Measurements from ENCODE around the gene SGF29.
A peak's percentile ranks its signal among the peaks of the same experiment; 100 is the strongest.
"Not testable (repeated sequence)": the region's sequence is repeated elsewhere in the genome, so short reads cannot be mapped to it uniquely, and the experiment has no call there.

Gene SGF29

DNA sequence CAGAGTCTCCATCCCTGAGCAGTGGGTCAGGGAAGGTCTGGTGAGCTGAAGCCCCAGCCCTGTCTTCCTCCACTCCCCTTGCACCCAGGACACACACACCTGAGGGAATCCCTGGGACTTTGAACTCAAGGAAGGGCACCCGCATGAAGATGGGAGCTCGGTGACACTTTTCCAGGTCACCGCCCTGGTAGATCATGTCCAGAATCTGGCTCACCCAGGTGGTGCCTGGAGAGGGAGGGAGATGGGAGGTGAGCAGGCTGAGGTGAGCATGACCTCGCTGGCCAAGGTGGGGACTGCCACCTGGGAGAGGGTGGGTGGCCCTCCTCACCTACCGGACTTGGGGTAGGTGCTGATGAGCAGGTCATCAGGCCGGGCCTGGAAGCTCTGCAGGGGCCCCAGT is 41.7 kb downstream of the SGF29 start:
- DNase-seq (ENCODE audit: low read depth, low spot score): not testable (repeated sequence)

DNA sequence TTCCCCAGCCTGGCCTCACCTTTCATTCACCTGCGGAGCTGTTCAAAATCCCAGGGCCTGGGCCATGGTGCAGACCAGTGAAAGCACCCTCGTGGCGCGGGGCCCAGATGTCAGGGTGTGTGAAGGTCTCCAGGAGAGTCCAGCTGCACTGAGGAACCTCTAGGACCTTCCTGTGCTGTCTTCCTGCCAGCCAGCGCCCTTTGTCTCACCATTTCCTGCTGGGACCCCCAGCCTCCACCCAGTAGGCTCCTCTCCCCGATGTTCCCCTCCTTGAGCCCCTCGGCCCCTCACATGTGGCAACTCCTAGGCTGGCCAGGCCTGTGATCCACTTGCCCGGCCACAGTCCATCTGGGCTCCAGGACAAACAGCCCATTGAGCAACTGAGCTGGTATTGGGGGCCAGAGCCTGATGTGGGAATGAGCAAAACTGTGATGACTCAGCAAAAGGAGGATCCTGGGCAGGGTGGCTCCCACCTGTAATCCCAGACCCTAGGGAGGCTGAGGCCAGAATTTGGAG is 42.5 kb downstream of the SGF29 start:
- DNase-seq (ENCODE audit: low read depth, low spot score): no peak

DNA sequence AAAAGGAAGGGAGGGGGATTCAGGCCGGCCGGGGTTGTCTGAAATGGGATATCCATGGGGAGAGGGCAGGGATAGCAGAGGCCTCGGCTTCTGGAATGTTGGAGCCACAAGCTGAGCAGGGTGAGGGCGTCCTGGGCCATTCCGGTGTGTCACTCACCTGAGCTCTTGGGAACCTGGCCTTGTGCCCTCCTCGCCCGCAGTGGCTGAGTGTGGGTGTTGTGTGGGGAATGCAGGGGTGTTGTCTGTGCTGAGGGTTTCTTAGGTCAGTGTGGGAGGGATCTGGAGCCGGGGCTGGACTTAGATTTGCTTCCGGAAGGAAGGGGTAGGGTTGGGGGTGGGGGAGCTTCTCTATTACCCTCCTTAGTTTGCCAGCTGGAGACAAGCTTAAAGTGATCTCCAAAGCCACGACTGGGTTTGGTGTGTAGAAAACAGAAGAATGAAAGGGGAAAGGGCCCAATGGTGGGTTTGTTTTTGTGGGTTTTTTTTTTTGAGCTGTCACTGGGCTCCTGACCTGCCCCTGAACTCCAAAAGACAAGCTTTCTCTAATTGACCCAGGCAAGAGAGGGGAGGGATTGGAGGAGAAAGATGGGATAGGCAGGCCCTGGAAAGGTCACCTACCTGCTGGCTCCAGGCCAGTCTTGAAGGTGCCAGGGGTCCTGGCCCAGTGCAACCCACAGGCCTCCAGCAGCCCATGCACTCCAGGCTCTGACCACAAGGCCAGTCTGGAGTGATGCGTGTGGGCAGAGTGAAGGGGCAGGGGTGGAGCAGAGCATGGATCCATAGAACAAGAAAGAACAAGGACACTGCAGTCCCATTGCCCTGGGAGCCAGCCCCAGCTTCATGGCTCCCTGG is 43.3 kb downstream of the SGF29 start, which contains the start of gene SULT1A2:
Gene SULT1A2 (minus strand): TSS at position 211 of the 852 bp plus-strand sequence. CDS start 1,120 bp downstream, outside the sequence.
- peak; percentile 67 for DNase-seq (ENCODE audit: low read depth, low spot score)

DNA sequence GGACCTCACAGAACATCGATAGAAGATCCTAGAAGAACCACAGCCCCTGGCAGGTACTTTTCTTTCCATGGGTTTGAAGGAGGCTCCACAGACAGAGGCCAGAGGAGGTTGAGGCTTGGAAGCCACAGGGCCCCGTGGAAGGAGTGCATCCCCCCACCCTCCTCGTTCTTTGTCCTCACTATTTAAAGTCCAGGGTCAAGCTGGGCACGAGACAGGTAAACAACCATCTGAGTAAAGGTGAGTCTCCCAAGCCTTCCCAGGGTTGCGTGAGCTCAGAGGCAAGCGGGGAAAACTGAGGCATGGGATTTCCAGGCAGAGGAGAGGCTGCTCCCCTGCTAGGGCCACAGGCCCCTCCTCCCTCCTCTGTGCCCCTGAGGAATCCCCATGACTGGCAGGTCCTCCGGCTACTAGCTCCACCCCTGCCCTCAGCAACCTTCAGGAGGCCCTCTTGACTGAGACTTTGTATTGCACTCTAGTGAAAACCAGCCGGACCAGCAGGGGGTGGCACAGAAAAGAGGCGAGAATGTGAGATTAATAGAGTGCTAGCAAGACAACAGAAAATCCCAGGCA is 44.1 kb downstream of the SGF29 start:
- peak; percentile 77 for DNase-seq (ENCODE audit: low read depth, low spot score)

DNA sequence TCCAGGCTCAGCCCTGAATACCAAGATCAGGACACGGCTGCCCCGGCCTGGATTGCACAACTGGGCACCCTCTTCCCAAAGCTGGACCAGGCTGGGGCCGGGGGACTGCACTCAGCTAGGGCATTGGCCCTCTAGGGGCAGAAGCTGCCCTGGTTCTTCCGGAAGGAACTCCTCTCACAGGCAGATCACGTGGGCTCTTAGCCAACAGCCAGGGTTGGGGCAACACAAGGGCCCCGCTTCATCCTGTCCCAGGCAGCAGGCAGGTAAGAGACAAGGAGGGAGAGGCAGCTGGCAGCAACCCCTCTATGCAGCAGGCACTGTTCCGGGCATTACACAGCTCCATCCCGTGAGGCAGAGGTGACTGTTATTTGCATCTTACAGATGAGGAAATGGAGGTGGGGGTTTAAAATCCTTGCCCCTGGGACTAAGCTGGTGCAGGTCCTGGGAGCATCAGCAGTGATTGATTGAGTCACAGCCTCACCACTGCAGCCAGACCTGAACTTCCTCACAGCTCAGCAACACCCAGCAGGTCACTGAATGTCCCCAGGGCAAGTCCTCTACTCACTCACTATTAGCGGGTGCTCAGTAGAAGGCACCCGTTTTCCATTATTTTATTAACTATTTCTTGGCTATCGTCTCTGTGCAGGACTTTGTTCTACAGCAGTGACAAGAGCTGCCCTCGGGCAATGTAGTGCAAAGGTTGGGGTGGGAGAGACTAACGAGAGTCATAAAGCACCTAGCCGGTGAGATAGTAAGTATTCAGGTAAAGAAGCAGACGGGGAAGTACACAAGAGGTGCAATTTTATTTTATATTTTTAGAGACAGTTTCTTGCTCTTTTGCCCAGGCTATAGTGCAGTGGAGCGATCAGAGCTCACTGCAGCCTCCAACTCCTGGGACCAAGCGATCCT is 45.9 kb downstream of the SGF29 start:
- not testable (repeated sequence) for DNase-seq (ENCODE audit: low read depth, low spot score)

DNA sequence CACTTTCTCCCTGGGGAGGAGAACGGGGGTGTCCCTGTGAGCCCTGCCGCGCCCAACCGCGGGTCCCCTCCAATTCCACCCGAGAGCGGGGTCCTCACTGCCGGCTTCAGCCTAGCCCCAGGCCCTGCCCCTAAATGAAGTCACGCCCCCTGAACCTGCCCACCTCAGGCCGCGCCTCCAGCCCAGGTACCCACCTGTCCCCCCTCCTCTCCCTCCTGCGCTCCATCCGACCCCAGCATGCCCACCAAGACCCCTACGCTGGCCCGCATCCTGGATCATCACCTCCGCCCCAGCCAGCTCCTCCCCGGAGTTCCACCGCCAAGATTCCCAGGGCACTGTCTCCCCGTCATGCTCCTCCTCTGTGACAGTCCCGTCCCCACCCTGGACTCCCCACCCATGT is 47.2 kb downstream of the SGF29 start:
- DNase-seq (ENCODE audit: low read depth, low spot score): not testable (repeated sequence)

DNA sequence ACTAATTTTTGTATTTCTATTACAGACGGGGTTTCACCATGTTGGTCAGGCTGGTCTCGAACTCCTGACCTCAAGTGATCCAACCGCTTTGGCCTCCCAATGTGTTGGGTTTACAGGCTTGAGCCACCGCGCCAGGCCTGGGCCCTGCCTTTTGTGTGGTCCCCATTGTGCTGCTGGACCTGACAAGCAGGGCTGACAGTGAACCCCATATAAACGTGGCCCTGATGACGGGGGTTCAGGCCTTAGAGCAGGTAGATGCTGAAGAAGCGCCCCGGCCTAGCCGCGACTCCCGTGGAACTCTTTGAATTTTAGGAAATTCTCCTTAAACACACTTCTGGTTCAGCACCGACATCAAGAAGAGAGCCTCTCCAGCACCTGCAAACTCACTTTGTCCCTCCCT is 47.9 kb downstream of the SGF29 start:
- DNase-seq (ENCODE audit: low read depth, low spot score): not testable (repeated sequence)

DNA sequence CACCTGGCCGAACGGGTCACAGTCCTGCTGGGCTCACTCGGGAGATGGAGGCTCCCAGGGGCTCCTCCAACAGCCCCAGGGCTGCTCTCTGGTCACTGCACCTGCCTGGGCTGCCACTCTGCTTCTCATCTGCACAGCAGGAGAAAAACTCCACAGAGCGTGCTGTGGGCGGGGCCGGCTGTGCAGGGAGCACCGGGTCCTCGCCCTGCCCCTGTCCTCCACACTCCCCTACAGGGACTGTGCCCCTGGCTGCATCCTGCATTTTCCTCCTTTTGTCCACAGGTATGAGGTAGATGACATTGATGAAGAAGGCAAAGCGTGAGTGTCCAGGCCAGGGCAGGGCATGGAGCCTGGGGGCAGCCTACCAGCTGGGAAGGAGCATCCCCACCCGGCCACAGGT is 48.3 kb downstream of the SGF29 start:
- DNase-seq (ENCODE audit: low read depth, low spot score): not testable (repeated sequence)

DNA sequence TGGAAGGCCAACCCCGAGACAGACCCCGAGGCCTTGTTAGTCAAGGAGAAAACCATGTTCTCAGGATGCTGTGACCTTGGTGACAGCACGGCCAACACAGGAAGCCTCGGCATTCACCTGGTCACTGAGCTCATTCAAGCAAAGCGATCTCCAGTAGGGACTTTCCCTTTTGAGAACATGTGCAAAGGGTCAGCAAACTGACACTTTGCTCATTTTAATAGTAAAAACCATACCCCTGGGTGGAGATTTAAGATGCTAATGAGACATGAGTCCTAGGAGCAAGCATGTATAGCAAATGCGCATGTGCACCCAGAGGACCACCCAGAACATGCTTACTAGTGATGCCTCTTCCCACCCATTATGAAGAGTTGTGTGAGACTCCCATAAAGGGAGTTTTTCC is 48.8 kb downstream of the SGF29 start:
- DNase-seq (ENCODE audit: low read depth, low spot score): no peak

DNA sequence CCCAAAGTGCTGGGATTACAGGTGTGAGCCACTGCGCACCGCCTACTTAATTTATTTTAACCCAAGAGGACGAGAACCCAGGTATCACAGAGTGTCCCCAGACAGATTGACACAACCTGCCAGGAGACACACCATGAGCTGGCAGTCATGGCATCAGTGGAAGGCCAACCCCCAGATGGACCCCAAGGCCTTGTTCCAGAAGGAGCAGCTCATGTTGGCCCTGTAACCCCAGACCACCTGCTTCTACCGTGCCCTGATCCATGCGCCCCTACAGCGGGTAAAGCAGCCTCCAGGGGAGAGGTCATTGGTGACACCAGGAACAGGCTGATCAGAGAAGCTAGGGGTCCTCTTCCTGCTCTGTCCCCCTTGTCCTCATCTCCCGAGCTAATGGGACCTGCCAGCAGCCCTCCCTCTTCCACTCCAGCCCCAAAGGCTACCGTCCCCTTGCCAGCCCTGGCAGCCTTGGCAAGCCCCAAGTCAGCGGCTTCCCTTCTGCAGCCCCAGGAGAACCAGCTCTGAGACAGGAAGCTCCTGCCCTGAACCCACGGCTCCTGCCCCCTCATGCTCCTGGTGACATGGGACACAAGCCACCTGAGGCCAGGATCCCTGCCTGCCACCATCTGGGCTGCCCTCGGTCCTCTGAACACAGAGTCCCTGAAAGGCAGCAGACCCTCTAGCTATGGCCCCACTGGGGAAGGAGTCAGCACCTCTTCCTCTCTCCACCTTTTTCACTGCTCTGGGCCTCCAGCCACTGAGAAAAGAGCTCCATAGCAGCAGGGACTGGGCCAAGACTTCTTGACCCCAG is 49.9 kb downstream of the SGF29 start:
- DNase-seq (ENCODE audit: low read depth, low spot score): no peak

DNA sequence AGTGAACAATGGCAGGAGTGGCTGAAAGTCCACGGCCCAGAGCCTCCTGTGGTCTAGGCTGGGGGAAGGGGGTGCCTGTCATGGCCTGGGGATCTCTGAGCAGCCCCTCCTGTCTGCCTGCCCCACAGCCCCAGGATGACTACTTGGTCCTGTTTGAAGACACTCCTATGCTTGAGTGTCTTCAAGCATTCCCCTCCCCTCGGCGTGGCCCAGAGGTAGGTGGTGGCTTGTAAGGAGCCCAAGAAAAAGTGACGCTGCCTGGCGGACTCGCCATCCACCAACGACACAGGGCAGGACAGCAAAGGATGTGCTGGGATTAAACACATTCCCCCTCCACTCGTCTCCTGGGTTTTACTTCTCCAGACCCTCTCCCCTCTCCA is 50.5 kb downstream of the SGF29 start:
- no peak for DNase-seq (ENCODE audit: low read depth, low spot score)

DNA sequence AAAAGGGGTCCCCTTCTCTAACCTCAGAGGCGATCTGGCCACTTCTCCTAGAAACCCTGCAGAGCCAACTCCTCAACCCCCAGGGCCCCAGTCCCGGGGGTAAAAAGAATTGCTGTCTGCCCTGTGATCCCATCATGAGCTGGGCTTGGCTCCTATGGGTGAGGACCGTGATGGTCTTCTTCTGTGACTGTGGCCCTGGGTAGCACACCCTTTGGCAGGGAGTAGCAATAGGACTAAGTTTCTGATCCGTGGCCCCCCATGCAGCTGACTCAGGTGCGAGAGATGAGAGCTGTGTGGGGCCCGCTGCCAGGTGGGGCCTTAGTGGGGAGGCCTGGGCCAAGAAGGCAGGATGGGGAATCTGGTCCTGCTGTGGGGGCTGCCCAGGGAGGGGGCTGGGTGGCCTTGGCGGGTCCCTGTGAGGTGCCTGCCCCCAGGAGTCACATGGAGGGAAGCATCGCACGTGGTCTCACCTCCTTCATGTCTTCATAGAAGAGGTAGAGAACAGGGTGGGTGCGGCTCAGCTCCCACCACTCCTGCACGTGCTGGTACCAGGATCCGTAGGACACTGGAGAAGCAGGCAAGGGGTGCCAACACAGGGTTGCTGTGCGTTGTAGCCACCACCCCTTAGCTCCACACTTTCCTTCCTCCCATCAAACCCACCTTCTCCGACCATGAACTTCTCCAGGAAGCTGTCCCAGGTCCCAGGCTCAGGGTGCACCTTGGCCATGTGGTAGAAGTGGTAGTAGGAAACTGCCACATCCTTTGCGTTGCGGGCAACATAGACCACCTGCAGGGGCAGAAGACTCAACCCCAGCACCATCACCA is 52.8 kb downstream of the SGF29 start:
- DNase-seq (ENCODE audit: low read depth, low spot score): no peak

DNA sequence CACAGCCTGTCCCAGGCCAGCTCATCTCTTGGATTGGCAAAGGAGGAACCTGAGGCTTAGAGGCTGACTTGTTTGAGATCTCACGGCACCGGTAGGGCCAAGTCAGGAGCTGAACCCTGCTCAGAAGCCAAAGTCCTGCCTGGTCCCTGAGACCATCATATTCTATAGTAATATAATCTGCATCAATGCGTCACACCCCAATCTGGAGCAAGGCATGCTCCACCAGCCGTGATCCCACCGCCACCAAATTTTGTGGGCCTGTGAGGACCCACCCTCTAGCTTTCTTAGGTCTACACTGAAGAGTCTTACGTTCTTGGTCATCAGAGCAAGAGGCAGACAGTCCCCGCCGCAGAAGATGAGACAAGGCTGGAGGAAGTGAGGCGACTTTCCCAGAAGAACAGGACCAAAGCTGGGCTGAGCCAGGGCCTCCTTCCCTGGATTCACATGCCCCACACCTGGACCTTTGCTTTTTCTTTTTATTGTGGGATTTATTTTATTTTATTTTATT is 53.5 kb downstream of the SGF29 start:
- DNase-seq (ENCODE audit: low read depth, low spot score): no peak

DNA sequence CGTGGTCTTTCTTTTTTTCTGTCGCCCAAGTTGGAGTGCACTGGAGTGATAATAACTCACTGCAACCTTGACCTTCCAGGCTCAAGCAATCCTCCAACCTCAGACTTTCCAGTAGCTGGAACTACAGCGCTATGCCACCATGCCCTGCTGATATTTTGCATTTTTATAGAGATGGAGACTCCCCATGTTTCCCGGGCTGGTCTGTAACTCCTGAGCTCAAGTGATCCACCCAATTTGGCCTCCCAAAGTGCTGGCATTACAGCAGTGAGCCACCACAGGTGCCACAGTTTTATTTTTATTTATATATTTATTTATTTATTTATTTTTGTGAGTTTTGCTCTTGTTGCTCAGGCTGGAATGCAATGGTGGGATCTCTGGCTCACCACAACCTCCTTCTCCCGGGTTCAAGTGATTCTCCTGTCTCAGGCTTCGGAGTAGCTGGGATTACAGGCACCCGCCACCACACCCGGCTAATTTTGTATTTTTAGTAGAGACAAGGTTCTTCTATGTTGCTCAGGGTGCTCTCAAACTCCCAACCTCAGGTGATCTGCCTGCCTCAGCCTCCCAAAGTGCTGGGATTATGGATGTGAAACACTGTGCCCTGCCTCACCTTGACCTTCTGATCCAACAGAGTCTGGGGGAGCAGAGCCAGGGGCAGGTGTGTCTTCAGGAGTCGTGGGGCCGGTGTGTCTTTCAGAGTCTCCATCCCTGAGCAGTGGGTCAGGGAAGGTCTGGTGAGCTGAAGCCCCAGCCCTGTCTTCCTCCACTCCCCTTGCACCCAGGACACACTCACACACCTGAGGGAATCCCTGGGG is 54.2 kb downstream of the SGF29 start:
- DNase-seq (ENCODE audit: low read depth, low spot score): not testable (repeated sequence)

DNA sequence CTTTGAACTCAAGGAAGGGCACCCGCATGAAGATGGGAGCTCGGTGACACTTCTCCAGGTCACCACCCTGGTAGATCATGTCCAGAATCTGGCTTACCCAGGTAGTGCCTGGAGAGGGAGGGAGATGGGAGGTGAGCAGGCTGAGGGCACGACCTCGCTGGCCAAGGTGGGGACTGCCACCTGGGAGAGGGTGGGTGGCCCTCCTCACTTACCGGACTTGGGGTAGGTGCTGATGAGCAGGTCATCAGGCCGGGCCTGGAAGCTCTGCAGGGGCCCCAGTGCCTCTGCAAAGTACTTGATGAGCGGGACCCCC is 54.7 kb downstream of the SGF29 start:
- DNase-seq (ENCODE audit: low read depth, low spot score): not testable (repeated sequence)

DNA sequence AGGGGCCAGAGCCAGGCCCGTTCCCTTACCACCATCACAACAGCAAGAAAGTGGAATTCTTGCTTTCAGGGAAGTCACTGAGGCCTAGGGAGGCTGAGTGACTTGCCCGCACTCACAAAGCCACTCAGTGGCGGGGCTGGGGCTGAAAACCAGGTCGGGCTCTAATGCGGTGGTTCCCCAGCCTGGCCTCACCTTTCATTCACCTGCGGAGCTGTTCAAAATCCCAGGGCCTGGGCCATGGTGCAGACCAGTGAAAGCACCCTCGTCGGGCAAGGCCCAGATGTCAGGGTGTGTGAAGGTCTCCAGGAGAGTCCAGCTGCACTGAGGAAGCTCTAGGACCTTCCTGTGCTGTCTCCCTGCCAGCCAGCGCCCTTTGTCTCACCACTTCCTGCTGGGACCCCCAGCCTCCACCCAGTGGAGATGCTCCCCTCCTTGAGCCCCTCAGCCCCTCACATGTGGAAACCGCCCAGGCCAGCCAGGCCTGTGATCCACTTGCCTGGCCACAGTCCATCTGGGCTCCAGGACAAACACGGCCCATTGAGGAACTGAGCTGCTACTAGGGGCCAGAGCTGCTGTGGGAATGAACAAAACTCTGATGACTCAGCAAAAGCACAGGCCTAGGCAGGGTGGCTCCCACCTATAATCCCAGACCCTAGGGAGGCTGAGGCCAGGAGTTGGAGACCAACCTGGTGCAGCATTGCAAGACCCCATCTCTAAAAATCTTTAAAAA is 55.3 kb downstream of the SGF29 start:
- DNase-seq (ENCODE audit: low read depth, low spot score): not testable (repeated sequence)

DNA sequence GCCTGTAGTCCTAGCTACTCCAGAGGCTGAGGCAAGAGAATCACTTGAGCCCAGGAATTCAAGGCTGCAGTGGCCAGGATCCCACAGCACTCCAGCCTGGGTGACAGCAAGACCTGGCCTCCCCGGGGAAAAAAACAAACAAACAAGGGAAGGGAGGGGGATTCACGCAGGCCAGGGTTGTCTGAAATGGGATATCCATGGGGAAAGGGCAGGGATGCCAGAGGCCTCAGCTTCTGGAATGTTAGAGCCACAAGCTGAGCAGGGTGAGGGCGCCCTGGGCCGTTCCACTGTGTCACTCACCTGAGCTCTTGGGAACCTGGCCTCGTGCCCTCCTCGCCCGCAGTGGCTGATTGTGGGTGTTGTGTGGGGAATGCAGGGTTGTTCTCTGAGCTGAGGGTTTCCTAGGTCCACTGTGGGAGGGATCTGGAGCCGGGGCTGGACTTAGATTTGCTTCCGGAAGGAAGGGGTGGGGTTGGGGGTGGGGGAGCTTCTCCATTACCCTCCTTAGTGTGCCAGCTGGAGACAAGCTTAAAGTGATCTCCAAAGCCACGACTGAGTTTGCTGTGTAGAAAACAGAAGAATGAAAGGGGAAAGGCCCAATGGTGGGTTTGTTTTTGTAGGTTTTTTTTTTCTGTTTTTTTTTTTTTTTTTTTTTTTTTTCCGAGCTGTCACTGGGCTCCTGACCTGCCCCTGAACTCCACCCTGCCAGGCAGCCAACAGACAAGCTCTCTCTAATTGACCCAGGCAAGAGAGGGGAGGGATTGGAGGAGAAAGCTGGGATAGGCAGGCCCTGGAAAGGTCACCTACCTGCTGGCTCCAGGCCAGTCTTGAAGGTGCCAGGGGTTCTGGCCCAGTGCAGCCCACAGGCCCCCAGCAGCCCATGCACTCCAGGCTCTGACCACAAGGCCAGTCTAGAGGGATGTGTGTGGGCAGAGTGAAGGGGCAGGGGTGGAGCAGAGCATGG is 56.2 kb downstream of the SGF29 start, which contains the start of gene SULT1A1:
Gene SULT1A1 (minus strand): TSS at position 414 of the 964 bp plus-strand sequence. CDS start 1,189 bp downstream, outside the sequence.
- DNase-seq (ENCODE audit: low read depth, low spot score): peak; percentile 62

Measured in ELF-1 (cell line).